AG04449 (cell line): ENCODE results near the gene NOL4.
"Not testable (repeated sequence)": the region's sequence is repeated elsewhere in the genome, so short reads cannot be mapped to it uniquely, and the experiment has no call there.

Experiments
- CTCF ChIA-PET: fragments of 350-600 bp; formaldehyde crosslinking; extraction: SDS; loops from one replicate; lab custom pipeline; 2021; ENCODE audit warnings: antibody characterized with exemption; lab: Yijun Ruan, JAX
- POLR2A ChIA-PET: fragments of 400-600, 350-600 bp; formaldehyde crosslinking; extraction: SDS; loops from one replicate; lab custom pipeline; 2020; ENCODE audit warnings: antibody characterized with exemption, inconsistent platforms; lab: Yijun Ruan, JAX
- DNase-seq: peaks from one replicate; pipeline ENCODE4 v3.0.0-alpha.2; 2010; ENCODE audit warnings: low read depth, low spot score
- H3K4me3 ChIP-seq: 2 replicates; pipeline ENCODE4 v1.5.1; 2011; ENCODE audit warnings: low read depth, mild to moderate bottlenecking, control low read depth, low read length
- TF ChIP-seq, protein P1 (sequence below): IDR thresholded peaks from one replicate; pipeline ENCODE4 v1.5.1; 2011; ENCODE audit warnings: mild to moderate bottlenecking, moderate library complexity, low read length, control low read depth, inconsistent platforms; ENCODE audit not compliant: insufficient read depth; ENCODE audit errors: missing control alignments

Gene NOL4, protein sequence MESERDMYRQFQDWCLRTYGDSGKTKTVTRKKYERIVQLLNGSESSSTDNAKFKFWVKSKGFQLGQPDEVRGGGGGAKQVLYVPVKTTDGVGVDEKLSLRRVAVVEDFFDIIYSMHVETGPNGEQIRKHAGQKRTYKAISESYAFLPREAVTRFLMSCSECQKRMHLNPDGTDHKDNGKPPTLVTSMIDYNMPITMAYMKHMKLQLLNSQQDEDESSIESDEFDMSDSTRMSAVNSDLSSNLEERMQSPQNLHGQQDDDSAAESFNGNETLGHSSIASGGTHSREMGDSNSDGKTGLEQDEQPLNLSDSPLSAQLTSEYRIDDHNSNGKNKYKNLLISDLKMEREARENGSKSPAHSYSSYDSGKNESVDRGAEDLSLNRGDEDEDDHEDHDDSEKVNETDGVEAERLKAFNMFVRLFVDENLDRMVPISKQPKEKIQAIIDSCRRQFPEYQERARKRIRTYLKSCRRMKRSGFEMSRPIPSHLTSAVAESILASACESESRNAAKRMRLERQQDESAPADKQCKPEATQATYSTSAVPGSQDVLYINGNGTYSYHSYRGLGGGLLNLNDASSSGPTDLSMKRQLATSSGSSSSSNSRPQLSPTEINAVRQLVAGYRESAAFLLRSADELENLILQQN

DNA sequence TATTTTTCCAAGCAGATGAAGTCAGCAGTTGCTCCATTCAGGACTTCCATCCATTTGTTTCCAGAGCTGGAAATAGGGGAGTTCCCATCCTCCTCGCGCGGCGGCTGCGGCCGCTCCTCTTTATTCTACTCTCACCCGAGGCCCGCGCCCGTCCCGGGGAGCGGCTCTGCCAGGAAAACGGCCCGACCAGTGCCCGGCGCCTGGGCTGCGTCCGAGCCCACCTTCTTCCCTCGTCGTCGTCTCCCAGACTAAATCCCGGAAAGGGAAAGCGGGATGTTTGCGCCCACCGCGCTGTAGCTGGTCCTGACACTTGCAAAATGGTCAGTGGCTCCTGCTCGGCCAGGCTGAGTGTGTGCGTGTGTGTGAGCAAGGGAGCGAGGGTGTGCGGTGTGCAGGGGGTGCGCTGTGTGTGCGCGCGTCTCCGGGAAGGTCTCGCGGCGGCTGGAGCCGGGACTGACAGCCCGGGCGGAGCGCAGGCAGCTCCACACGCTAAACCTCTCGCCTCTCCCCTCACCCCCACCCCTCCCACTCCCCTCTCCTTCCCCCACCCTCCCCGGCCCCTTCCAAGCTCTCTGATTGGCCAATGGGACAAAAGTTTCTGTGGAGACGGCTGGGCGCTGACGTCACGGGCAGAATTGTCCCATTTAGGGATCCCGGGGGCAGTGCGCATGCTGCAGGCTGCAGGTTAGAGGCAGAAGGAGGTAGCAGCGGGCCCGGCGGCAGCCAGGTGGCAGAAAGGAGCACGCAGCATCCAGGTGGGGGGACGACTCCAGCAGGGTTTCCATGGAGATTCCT is at the start of gene NOL4:
Gene NOL4, minus strand, starts transcription at position 491 of the 795 bp plus-strand sequence. CDS start 1,660 bp downstream, outside the sequence.
- ChIA-PET CTCF (interaction anchor here (1.3 kb wide), 1 partner anchor 102 kb away, joined by 6 read pairs; no protein-coding TSS in a partner anchor), POLR2A (no interaction called here)
- TF ChIP-seq, protein P1, sequence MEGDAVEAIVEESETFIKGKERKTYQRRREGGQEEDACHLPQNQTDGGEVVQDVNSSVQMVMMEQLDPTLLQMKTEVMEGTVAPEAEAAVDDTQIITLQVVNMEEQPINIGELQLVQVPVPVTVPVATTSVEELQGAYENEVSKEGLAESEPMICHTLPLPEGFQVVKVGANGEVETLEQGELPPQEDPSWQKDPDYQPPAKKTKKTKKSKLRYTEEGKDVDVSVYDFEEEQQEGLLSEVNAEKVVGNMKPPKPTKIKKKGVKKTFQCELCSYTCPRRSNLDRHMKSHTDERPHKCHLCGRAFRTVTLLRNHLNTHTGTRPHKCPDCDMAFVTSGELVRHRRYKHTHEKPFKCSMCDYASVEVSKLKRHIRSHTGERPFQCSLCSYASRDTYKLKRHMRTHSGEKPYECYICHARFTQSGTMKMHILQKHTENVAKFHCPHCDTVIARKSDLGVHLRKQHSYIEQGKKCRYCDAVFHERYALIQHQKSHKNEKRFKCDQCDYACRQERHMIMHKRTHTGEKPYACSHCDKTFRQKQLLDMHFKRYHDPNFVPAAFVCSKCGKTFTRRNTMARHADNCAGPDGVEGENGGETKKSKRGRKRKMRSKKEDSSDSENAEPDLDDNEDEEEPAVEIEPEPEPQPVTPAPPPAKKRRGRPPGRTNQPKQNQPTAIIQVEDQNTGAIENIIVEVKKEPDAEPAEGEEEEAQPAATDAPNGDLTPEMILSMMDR = no peak
- no peak for DNase-seq
- H3K4me3 ChIP-seq = peak within 1 kb of the TSS; percentile 47

DNA sequence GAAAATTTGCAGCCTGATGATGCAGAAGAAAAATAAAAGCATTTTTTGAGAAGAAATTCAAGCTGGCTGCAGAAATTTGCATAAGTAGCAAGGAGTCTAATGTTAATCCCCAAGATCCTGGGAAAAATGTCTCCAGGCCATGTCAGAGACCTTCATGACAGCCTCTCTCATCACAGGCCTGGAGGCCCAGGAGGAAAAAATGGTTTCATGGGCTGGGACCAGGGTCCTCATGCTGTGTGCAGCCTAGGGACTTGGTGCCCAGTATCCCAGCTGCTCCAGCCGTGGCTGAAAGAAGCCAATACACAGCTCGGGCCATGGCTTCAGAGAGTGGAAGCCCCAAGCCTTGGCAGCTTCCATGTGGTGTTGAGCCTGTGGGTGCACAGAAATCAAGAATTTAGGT is 41.3 kb upstream of the NOL4 start:
- CTCF ChIA-PET, POLR2A ChIA-PET, DNase-seq, H3K4me3 ChIP-seq: not testable (repeated sequence)

DNA sequence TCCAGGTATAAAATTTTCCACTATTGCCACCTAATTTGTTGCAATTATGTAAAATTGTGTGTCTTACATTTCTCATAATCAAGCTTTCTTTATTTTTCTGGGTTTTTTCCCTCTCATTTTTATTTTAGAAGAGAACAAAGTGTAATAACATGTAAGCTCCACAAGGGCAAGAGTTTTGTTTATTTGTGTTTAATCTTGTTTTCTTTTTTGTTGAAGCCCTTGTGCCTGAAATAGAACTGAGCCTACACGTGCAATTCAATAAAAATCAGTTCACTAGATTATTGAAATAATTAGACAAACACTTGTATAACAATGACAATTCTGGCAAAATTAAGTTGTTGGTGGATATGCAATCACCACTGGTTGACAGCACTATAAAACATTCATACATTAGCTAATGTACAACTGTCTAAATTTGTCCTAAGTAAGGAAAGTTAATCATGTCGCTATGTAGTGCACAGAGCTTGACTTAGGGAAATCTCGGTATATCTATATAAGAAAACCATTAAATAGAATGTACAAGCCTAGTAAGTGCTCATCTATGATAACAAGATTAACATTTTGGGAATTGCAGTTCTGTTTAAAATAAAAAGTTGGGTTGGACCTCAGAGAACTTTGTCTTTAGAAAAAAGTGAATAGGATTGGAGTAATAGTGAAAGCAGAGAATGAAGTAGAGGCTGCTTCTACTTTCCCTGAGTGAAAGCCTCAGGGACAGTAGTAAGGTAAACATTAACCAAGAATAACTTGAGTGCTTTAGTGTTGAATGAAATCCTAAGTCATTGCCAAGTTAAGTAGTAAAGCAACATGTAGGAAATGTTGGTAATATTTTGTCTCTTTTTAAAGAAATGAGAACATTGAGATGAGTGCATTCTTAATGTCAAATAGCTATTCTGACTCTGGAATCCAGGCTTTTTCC is 37.4 kb upstream of the NOL4 start:
- ChIA-PET CTCF (no interaction called here), POLR2A (no interaction called here)
- H3K4me3 ChIP-seq = no peak overlapping the region
- no peak for DNase-seq
- TF ChIP-seq, protein P1 = no peak

DNA sequence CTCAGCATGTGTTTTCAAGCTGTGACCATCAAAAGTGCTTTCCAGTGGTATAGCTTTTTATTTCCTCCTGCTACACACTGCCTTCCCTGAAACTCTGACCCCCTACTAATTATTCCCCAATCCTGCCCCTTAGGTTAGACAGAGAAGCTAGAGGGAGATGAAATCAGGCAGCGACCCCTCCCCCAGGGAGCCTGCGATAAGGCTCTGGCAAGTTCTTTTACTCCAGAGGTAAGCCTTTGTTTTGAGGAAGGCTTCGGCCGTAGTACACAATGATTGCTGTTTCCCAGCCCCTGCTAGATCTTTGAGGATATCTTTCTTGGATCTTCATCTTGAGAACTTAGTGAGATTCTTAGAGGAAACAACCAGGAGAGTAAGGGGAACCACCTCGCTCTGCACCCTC is 33.5 kb upstream of the NOL4 start:
- DNase-seq = no peak

DNA sequence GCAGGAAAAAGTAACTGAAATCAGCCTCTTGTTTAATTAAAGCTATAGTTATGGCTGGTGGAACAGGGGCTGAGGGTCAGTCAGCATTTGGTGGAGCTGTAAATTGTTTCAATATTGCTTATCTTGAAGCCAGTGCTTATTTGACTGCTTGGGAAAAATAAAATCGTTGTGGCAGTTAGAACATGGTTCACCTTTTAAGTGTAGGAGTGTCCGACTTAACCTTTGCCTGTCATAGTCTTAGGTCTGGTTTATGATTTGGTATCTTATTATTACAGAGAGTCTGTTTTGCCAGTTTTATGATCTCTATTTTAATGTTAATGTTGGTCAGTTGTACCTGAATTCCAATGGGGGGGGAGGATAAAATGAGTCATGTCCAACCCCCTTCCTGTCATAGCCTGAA is 27.2 kb upstream of the NOL4 start:
- TF ChIP-seq, protein P1 = no peak
- ChIA-PET POLR2A (no interaction called here), CTCF (no interaction called here)
- no peak overlapping the region for H3K4me3 ChIP-seq
- DNase-seq = no peak

More for the DNA sequence above, 33.5 kb upstream of the NOL4 start:
- TF ChIP-seq, protein P1 = no peak
- ChIA-PET CTCF (no interaction called here), POLR2A (no interaction called here)
- H3K4me3 ChIP-seq = no peak overlapping the region

DNA sequence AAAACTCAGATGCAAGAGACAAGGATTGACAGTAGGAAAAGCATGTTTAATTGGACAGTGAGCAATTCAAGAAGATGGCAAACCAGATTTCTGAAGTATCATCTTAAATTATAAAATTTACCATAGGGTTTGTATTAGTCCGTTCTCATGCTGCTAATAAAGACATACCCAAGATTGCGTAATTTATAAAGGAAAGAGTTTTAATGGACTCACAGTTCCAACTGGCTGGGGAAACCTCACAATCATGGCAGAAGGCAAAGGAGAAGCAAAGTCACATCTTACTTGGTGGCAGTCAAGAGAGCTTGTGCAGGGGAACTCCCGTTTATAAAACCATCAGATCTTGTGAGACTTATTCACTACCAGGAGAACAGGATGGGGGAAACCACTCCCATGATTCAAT is 24.0 kb upstream of the NOL4 start:
- TF ChIP-seq, protein P1 = no peak
- ChIA-PET POLR2A (no interaction called here), CTCF (no interaction called here)
- no peak for DNase-seq
- no peak overlapping the region for H3K4me3 ChIP-seq
